Ovary (tissue), 9 donors: ENCODE data around the gene SLC9A7. TPM values are rescaled to one million over a fixed set of nuclear protein-coding genes. Genes with fewer than 3 reads are reported as not detected.

Source experiments
- DNase-seq, 5 donors: peaks; one replicate each; pipeline ENCODE4 v3.0.0-alpha.2; 2019 to 2020
- H3K27ac ChIP-seq, 2 donors: fragments of 200-600 bp; one replicate each; pipeline versions ENCODE4 v1.5.1 to v1.8.0; 2019 to 2022
- H3K27me3 ChIP-seq: fragments of 200-600 bp; one replicate; pipeline ENCODE4 v1.8.0; 2022
- H3K36me3 ChIP-seq: fragments of 200-600 bp; sonication (generic); one replicate; pipeline ENCODE4 v1.5.1; 2019
- H3K4me1 ChIP-seq: one replicate; pipeline ENCODE4 v1.8.1; 2013; ENCODE audit warnings: mild to moderate bottlenecking, moderate library complexity; ENCODE audit not compliant: insufficient read depth
- H3K4me3 ChIP-seq: fragments of 200-600 bp; sonication (generic); one replicate; pipeline ENCODE4 v1.5.1; 2017
- H3K9me3 ChIP-seq, 2 donors: fragments of 200-600 bp in 1 of 2; sonication (generic) in 1 of 2; one replicate each; pipeline versions ENCODE4 v1.5.1 to v1.8.1; 2013 to 2019; ENCODE audit warnings: mild to moderate bottlenecking in 1 of 2, moderate library complexity in 1 of 2
- EP300 ChIP-seq: sonication (generic); formaldehyde crosslinking; IDR thresholded peaks from one replicate; pipeline ENCODE4 v1.6.1; 2017; ENCODE audit warnings: antibody characterized with exemption
- POLR2A ChIP-seq: fragments of 450-650 bp; IDR thresholded peaks from one replicate; pipeline ENCODE4 v1.6.1; 2017; ENCODE audit warnings: antibody characterized with exemption, mild to moderate bottlenecking, moderate library complexity
- WGBS, 3 donors: extraction: QIAGEN DNeasy Blood & Tissue Kit in 1 of 3; methylation state at CpG; one replicate each; pipeline versions ENCODE4 v1.1.5 to v1.1.7; 2013 to 2017; 5-methylcytosine and 5-hydroxymethylcytosine counted together
- intact Hi-C, 4 donors: fragments of 100-400 bp; cut with DNase I; formaldehyde crosslinking; loops; one replicate each; pipeline versions ENCODE4 v1.11.0 to v1.15.1; 2022 to 2023
- polyA plus RNA-seq, 2 donors: library from polyadenylated mRNA; stranded (reverse); fragments of 200-250 nt in 1 of 2; fragments of 350-450 nt in 1 of 2; fragmentation: Illumina TruSeq in 1 of 2; extraction: RNeasy Lipid Tissue Mini Kit (QIAGEN cat#74804) in 1 of 2; gene quantifications; one replicate each; pipeline ENCODE4 v1.2.3, GENCODE V29; 2013 to 2014
- total RNA-seq, 7 donors: library from RNA; depleted of rRNA in 2 of 7; stranded (reverse); fragments of >200 nt in 2 of 7; fragmentation: NEBNext Ultra II Directional in 3 of 7; extraction: Animal tissue kit (Norgen Biotek cat#: 25700) in 3 of 7; gene quantifications; one replicate each; pipeline versions ENCODE4 v1.1.0 to v1.2.4, GENCODE V29; 2016 to 2023
- TF ChIP-seq, protein P1 (sequence below), 3 donors: fragments of 450-650 bp in 2 of 3; fragments of 200-600 bp in 1 of 3; IDR thresholded peaks; one replicate each; pipeline versions ENCODE4 v1.5.1 to v1.8.0; 2016 to 2022; ENCODE audit warnings: antibody characterized with exemption in 3 of 3, mild to moderate bottlenecking in 1 of 3
- donor health status: DM: no; HTN: no; CAD: no; lungs with moderate emphysema.
- donor health status: DM: no; HTN: no; CAD: no.
- donor health status: Bipolar disorder and iron deficiency.
- donor health status: DM: yes; HTN: yes; CAD: no.
- donor health status: DM: no; HTN: no; CAD: no.
- donor health status: DM: yes; HTN: yes; CAD: no.

The SLC9A7 gene
- total and polyA plus RNA-seq, 9 donors: 2.2 to 22.3 (median 9.1) TPM

GRCh38 chrX:46648660-46649059 lies 110.3 kb downstream of the SLC9A7 start:
- Histone ChIP-seq H3K27ac (no peak overlapping the region), H3K4me1 (no peaks in the 10 kb centered on the region), H3K36me3 (no peaks in the 10 kb centered on the region), H3K9me3 (no peaks in the 10 kb centered on the region), H3K4me3 (no peak overlapping the region), H3K27me3 (no peaks in the 10 kb centered on the region)
- no peak for TF ChIP-seq EP300
- no peak for TF ChIP-seq POLR2A
- TF ChIP-seq, protein P1, sequence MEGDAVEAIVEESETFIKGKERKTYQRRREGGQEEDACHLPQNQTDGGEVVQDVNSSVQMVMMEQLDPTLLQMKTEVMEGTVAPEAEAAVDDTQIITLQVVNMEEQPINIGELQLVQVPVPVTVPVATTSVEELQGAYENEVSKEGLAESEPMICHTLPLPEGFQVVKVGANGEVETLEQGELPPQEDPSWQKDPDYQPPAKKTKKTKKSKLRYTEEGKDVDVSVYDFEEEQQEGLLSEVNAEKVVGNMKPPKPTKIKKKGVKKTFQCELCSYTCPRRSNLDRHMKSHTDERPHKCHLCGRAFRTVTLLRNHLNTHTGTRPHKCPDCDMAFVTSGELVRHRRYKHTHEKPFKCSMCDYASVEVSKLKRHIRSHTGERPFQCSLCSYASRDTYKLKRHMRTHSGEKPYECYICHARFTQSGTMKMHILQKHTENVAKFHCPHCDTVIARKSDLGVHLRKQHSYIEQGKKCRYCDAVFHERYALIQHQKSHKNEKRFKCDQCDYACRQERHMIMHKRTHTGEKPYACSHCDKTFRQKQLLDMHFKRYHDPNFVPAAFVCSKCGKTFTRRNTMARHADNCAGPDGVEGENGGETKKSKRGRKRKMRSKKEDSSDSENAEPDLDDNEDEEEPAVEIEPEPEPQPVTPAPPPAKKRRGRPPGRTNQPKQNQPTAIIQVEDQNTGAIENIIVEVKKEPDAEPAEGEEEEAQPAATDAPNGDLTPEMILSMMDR (IDR thresholded peaks at IDR 0.05): no peak
- DNase-seq: no peak
- WGBS, 3 donors: 75 to 83% (median 77%) methylated on average over 6 of the region's 6 CpGs
- intact Hi-C loops: loop anchor here in 2 of 4 donors (5.0 to 10.0 kb wide), 2 partner anchors 74 to 76 kb away; partner anchors contain the start of gene CHST7 (in 2 of the 2)

- no peak for TF ChIP-seq EP300
- TF ChIP-seq POLR2A: no peak
- TF ChIP-seq, protein P1 (IDR thresholded peaks at IDR 0.05): no peak
- no peak for DNase-seq
- Histone ChIP-seq H3K27ac (no peak overlapping the region), H3K4me3 (no peak overlapping the region), H3K36me3 (no peaks in the 10 kb centered on the region), H3K27me3 (no peaks in the 10 kb centered on the region), H3K4me1 (no peaks in the 10 kb centered on the region), H3K9me3 (no peaks in the 10 kb centered on the region)
- 62 to 67% (median 64%) methylated on average over 5 of the region's 5 CpGs for WGBS, 3 donors
- intact Hi-C loops: loop anchor here in 2 of 4 donors (5.0 to 10.0 kb wide), 2 partner anchors 72 to 75 kb away; partner anchors contain the start of gene CHST7 (in 2 of the 2)
Measured at GRCh38 chrX:46647251-46647650, 111.7 kb downstream of the SLC9A7 start.

DNA sequence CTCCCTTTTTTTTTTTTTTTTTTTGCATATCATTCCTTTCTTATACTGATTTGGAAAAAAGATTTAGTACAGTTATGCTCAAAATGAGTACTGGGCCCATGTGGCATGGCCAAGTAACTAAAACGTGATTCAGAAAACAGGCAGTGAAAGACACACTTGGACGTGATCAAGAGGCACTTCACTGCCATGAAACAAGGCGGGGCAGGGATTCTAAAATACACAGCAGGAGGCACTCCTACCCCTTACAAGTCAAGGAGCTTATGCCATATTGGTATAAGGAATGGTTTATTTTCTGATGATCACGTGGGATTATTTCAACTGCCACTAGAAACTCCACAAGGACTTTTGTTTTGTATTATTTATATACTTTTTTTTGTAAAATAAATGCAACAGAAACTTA lies 113.3 kb downstream of the SLC9A7 start:
- H3K27me3 ChIP-seq: no peaks in the 10 kb centered on the region
- 58 to 80% (median 63%) methylated on average over 4 of the region's 4 CpGs for WGBS, 3 donors
- no peaks in the 10 kb centered on the region for H3K4me1 ChIP-seq
- intact Hi-C loops: loop anchor here in 2 of 4 donors (5.0 to 10.0 kb wide), 2 partner anchors 71 to 73 kb away; partner anchors contain the start of gene CHST7 (in 2 of the 2)
- TF ChIP-seq, protein P1 (IDR thresholded peaks at IDR 0.05): no peak
- TF ChIP-seq POLR2A (no peak), EP300 (no peak)
- H3K4me3 ChIP-seq: no peak overlapping the region
- H3K9me3 ChIP-seq: no peaks in the 10 kb centered on the region
- no peak overlapping the region for H3K27ac ChIP-seq
- no peaks in the 10 kb centered on the region for H3K36me3 ChIP-seq
- no peak for DNase-seq

GRCh38 chrX:46643636-46644035 lies 115.3 kb downstream of the SLC9A7 start:
- no peak overlapping the region for H3K27ac ChIP-seq
- no peak overlapping the region for H3K4me3 ChIP-seq
- intact Hi-C loops: loop anchor here in 1 of 4 donors (10.0 kb wide), 1 partner anchor 69 kb away; the partner anchor contains the start of gene CHST7
- no peaks in the 10 kb centered on the region for H3K36me3 ChIP-seq
- H3K27me3 ChIP-seq: no peaks in the 10 kb centered on the region
- DNase-seq: no peak
- H3K4me1 ChIP-seq: no peaks in the 10 kb centered on the region
- TF ChIP-seq POLR2A (no peak), EP300 (no peak)
- TF ChIP-seq, protein P1 (IDR thresholded peaks at IDR 0.05): no peak
- 68 to 75% (median 69%) methylated on average over 3 of the region's 3 CpGs for WGBS, 3 donors
- no peaks in the 10 kb centered on the region for H3K9me3 ChIP-seq
